Common myeloid progenitor, CD34-positive (primary cell): Measurements from ENCODE around the gene GADD45GIP1.

Experiments used
- CTCF ChIA-PET: fragments of 350-600 bp; sonication (Branson Sonifier 250); formaldehyde crosslinking; loops from one replicate; lab custom pipeline; 2021; ENCODE audit warnings: antibody characterized with exemption; lab: Charles Lee
- POLR2A ChIA-PET: fragments of 350-600 bp; sonication (Branson Sonifier 250); formaldehyde crosslinking; loops from one replicate; lab custom pipeline; 2021; ENCODE audit warnings: antibody characterized with exemption; lab: Charles Lee
- DNase-seq, 3 donors: peaks; one replicate each; pipeline versions ENCODE4 v3.0.0 to v3.0.0-alpha.2; 2013
- H3K27ac ChIP-seq, 2 experiments: 1 replicate in 1 of 2; 2 replicates in 1 of 2; pipeline ENCODE4 v1.7.0; 2013; ENCODE audit warnings: inconsistent platforms in 2 of 2, low read length in 2 of 2, mild to moderate bottlenecking in 2 of 2, low read depth in 1 of 2, moderate library complexity in 1 of 2; ENCODE audit not compliant: severe bottlenecking in 2 of 2, insufficient read depth in 1 of 2, poor library complexity in 1 of 2
- H3K27me3 ChIP-seq, 5 experiments: replicated peaks in 2 of 5; 1 replicate in 3 of 5; 2 replicates in 2 of 5; pipeline versions ENCODE4 v1.6.1 to v1.7.0; 2013; ENCODE audit warnings: low read length in 4 of 5, mild to moderate bottlenecking in 2 of 5, moderate library complexity in 2 of 5, inconsistent platforms in 1 of 5; ENCODE audit not compliant: insufficient read depth in 5 of 5, control insufficient read depth in 4 of 5
- H3K36me3 ChIP-seq, 4 experiments: 1 replicate in 2 of 4; 2 replicates in 2 of 4; pipeline versions ENCODE4 v1.6.1 to v1.7.0; 2013; ENCODE audit warnings: low read length in 3 of 4, control low read depth in 1 of 4, mild to moderate bottlenecking in 1 of 4; ENCODE audit not compliant: control insufficient read depth in 4 of 4, insufficient read depth in 4 of 4
- H3K4me1 ChIP-seq, 4 experiments: 1 replicate in 3 of 4; 2 replicates in 1 of 4; pipeline versions ENCODE4 v1.6.1 to v1.7.1; 2013; ENCODE audit warnings: low read length in 3 of 4, mild to moderate bottlenecking in 3 of 4, control low read depth in 1 of 4, inconsistent platforms in 1 of 4, moderate library complexity in 1 of 4; ENCODE audit not compliant: control insufficient read depth in 4 of 4, insufficient read depth in 4 of 4; ENCODE audit errors: control extremely low read depth in 1 of 4
- H3K4me3 ChIP-seq, 7 experiments: 1 replicate in 4 of 7; 2 replicates in 3 of 7; pipeline versions ENCODE4 v1.5.1 to v1.7.0; 2013; ENCODE audit warnings: mild to moderate bottlenecking in 7 of 7, low read length in 6 of 7, moderate library complexity in 6 of 7, inconsistent platforms in 2 of 7, low read depth in 2 of 7, control low read depth in 1 of 7; ENCODE audit not compliant: insufficient read depth in 4 of 7, control insufficient read depth in 1 of 7; ENCODE audit errors: extremely low read depth in 1 of 7
- H3K9me3 ChIP-seq, 5 experiments: 1 replicate in 4 of 5; 2 replicates in 1 of 5; pipeline versions ENCODE4 v1.6.1 to v1.7.1; 2013; ENCODE audit warnings: low read length in 4 of 5, mild to moderate bottlenecking in 2 of 5, inconsistent platforms in 1 of 5, low read depth in 1 of 5, moderate library complexity in 1 of 5; ENCODE audit not compliant: control insufficient read depth in 4 of 5, insufficient read depth in 2 of 5; ENCODE audit errors: control extremely low read depth in 1 of 5
- WGBS: methylation state at CpG from one replicate; pipeline ENCODE4 v1.1.5; 2013; ENCODE audit not compliant: insufficient coverage; 5-methylcytosine and 5-hydroxymethylcytosine counted together

GADD45GIP1 gene

GRCh38 chr19:12932392-12933286 lies 24.4 kb downstream of the GADD45GIP1 start:
- 31% methylated on average over 13 of the region's 16 CpGs for WGBS
- DNase-seq = no peak

GRCh38 chr19:12930002-12930645 lies 26.9 kb downstream of the GADD45GIP1 start:
- H3K4me3 ChIP-seq = no peak overlapping the region
- H3K36me3 ChIP-seq = peaks cover 11 to 50% (median 40%) of the 10 kb centered on the region in 4 experiments
- 89% methylated on average over 10 of the region's 19 CpGs for WGBS
- ChIA-PET POLR2A (interaction anchor here (0.7 kb wide), 1 partner anchor 9 kb away, joined by 3 read pairs; the partner anchor contains the start of gene CALR), CTCF (interaction anchor here (0.7 to 1.2 kb wide), 3 partner anchors 9 to 19 kb away, joined by 3 to 5 read pairs (median 3); no protein-coding TSS in a partner anchor)
- DNase-seq = peak in 2 of 3 donors; percentile 25
- no peaks in the 10 kb centered on the region for H3K9me3 ChIP-seq
- peak overlapping the region in 1 of 2 experiments; percentile 12 for H3K27ac ChIP-seq
- H3K27me3 ChIP-seq = no peaks in the 10 kb centered on the region
- peaks cover 5 to 35% (median 32%) of the 10 kb centered on the region in 4 experiments for H3K4me1 ChIP-seq

More at GRCh38 chr19:12932392-12933286, 24.4 kb downstream of the GADD45GIP1 start:
- ChIA-PET CTCF (interaction anchor here (0.8 to 2.3 kb wide), 11 partner anchors 9 to 141 kb away, joined by 3 to 12 read pairs (median 5); partner anchors contain the start of genes JUNB, KLF1, RNASEH2A and SYCE2), POLR2A (interaction anchor here (1.0 to 1.5 kb wide), 3 partner anchors 14 to 42 kb away, joined by 3 to 9 read pairs (median 7); partner anchors contain the start of genes GCDH and SYCE2)
- H3K4me3 ChIP-seq = peak overlapping the region; percentile 75 to 100 (median 95)
- H3K4me1 ChIP-seq = peaks cover 16 to 60% (median 51%) of the 10 kb centered on the region in 4 experiments
- peaks cover 8 to 35% (median 27%) of the 10 kb centered on the region in 4 experiments for H3K36me3 ChIP-seq
- H3K27me3 ChIP-seq = no peaks in the 10 kb centered on the region
- peak overlapping the region; percentile 64 to 90 for H3K27ac ChIP-seq
- H3K9me3 ChIP-seq = no peaks in the 10 kb centered on the region

GRCh38 chr19:12924621-12925310 lies 32.3 kb downstream of the GADD45GIP1 start:
- 97% methylated on average over 27 of the region's 29 CpGs for WGBS
- H3K36me3 ChIP-seq = peaks cover 21 to 67% (median 53%) of the 10 kb centered on the region in 4 experiments
- no peak overlapping the region for H3K27ac ChIP-seq
- H3K9me3 ChIP-seq = no peaks in the 10 kb centered on the region
- H3K4me1 ChIP-seq = no peaks in the 10 kb centered on the region
- no peak overlapping the region for H3K4me3 ChIP-seq
- CTCF ChIA-PET = interaction anchor here (1.6 kb wide), 1 partner anchor 9 kb away, joined by 5 read pairs; the partner anchor contains the start of gene FARSA
- no peaks in the 10 kb centered on the region for H3K27me3 ChIP-seq
- POLR2A ChIA-PET = no interaction called here
- no peak for DNase-seq

- Histone ChIP-seq H3K4me3 (no peak overlapping the region), H3K36me3 (peaks cover 15 to 49% (median 40%) of the 10 kb centered on the region in 4 experiments), H3K27me3 (no peaks in the 10 kb centered on the region), H3K27ac (no peak overlapping the region), H3K4me1 (peaks cover 0 to 11% (median 6%) of the 10 kb centered on the region in 4 experiments), H3K9me3 (no peaks in the 10 kb centered on the region)
- DNase-seq = no peak
- ChIA-PET CTCF (no interaction called here), POLR2A (no interaction called here)
- WGBS = 89% methylated on average over 4 of the region's 4 CpGs
These were observed 34.1 kb downstream of the GADD45GIP1 start for GRCh38 chr19:12922959-12923358.

- POLR2A ChIA-PET = interaction anchor here (0.8 kb wide), 1 partner anchor 17 kb away, joined by 3 read pairs; the partner anchor contains the start of gene CALR
- Histone ChIP-seq H3K4me3 (no peak overlapping the region), H3K9me3 (no peaks in the 10 kb centered on the region), H3K27me3 (no peaks in the 10 kb centered on the region), H3K36me3 (peaks cover 13 to 36% (median 30%) of the 10 kb centered on the region in 4 experiments), H3K27ac (no peak overlapping the region), H3K4me1 (peaks cover 0 to 11% (median 7%) of the 10 kb centered on the region in 4 experiments)
- no peak for DNase-seq
- CTCF ChIA-PET = interaction anchor here (0.8 to 1.4 kb wide), 4 partner anchors 9 to 36 kb away, joined by 3 to 5 read pairs (median 4); no protein-coding TSS in a partner anchor
- 100% methylated on average over 3 of the region's 3 CpGs for WGBS
These were observed 36.0 kb downstream of the GADD45GIP1 start for GRCh38 chr19:12921047-12921446.

- Histone ChIP-seq H3K36me3 (peaks cover 8 to 12% (median 11%) of the 10 kb centered on the region in 4 experiments), H3K4me3 (no peak overlapping the region), H3K27ac (no peak overlapping the region), H3K27me3 (no peaks in the 10 kb centered on the region), H3K4me1 (peaks cover 0 to 33% (median 27%) of the 10 kb centered on the region in 4 experiments), H3K9me3 (no peaks in the 10 kb centered on the region)
- no peak for DNase-seq
- ChIA-PET CTCF (no interaction called here), POLR2A (no interaction called here)
- 100% methylated on average over 14 of the region's 14 CpGs for WGBS
These were observed 38.8 kb downstream of the GADD45GIP1 start for GRCh38 chr19:12918253-12918652.
